ENCODE measurements around the gene GAPT. TPM values are rescaled to one million over a fixed set of nuclear protein-coding genes. Genes with fewer than 3 reads are reported as not detected.
"Not testable (repeated sequence)": the region's sequence is repeated elsewhere in the genome, so short reads cannot be mapped to it uniquely, and the experiment has no call there.

The GAPT gene
- total RNA-seq, 1 donor from 2014 or later, result not detected

DNA sequence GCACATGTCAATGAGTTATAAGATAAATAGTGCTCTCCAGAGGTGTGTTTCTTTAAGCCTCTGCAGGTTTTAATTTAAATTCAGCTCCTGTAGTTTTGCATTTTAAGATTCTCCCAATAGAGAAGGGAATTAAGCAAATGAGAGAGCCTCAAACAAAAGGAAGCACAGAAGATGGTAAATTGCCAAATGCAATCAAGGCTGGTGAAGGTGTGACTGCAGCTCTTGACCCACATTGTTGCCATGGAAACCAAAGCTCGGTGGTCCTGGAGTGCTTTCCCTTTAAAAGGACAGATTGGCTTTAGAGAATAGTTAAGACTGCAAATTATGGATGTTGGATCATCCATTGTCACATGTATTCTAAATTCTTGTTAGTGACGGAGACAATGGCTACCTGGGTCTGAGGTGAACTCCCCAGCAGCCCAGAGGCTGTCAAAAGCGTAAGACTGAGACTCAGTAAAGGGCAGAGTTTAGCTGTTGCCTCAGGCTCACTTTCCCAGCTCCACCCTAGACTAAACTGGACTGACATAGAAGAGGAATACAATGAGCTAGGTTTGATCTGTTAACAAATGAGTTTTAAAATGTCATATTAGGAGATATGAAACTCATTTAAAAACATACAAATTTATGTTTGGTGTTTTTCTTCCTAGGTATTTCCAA lies 12.3 kb downstream of the GAPT start:
- DNase-seq (ENCODE audit: low read depth in 2 of 2), result no peak

DNA sequence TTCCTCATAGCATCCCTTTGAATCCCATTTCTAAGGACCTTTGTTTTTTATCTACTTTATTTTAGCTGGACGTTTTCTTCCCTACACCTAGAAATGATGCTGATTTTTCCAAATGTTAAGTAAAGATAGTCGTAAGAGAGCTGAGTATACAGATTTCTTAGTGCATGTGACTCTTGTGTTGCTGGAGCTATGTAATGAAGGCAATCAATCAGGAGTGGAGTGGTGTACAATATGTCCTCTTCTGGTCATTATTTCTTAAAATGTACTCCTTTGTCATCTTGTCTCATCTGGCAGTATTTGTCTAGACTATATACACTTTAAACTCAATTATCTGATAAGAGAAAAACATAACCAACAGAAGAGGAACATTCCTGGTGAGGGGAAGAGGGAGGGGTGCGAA lies 13.5 kb downstream of the GAPT start:
- no peak for DNase-seq (ENCODE audit: low read depth in 2 of 2)

DNA sequence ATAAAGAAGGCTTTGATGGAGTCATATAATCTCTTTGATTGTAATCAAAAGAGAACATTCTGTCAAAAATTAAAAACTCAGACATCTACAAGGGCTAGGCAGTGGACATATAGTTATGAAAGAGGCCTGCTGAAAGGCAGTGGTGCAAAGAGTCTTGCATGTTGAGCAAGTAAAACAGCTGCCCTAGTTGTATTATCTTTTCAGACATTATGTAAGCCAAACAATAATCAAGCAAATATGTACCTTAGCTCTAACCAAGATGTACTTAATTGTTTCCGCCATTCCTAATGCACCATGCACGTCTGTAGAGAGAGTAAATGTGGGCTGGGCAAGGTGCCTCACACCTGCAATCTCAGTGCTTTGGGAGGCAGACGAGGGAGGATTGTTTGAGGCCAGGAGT lies 14.3 kb downstream of the GAPT start:
- DNase-seq (ENCODE audit: low read depth in 2 of 2), result no peak

DNA sequence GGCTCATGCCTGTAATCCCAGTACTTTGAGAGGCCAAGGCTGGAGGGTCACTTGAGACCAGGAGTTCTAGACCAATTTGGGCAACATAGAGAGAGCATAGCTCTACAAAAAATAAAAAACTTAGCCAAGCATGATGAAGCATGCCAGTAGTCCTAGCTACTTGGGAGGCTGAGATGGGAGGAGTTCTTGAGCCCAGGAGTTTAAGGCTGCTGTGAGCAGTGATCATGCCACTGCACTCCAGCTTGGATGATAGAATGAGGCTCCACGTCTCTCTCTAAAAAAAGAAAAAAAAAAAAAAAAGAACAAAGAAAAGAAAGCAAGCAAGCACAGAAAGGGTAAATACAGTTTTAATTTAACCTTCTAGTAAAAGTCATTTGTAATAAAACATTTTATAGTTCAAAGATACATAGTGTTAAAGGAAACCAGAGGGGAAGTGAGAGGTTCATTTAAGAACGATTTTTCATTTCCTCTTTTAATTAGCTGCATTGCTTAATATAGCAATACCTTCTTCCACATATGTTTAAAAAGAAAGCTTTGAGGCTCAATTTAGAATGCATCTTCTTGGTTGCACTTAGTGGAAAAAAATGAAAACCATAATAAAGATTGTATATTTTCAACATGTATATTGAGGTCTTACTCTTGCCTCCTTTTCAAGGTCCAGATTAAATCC lies 14.9 kb downstream of the GAPT start:
- no peak for DNase-seq (ENCODE audit: low read depth in 2 of 2)

DNA sequence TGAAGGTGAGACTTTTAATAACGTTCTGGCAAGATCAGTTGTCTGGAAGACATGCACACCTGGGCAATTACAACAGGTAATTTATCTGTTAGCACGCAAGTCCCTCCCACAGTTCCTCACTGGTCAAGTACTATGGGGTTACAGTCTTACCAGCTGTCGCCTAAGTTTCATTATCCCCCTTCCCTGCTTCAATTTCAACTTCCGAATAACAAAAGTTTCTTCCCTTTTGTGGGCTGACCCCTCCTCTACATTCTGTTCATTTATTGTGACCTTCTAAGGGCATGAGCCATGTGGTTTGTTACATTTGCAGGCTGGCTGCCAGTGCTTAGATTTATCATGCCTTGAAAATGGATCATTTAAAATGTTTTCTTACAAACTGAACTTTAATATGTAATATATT lies 16.5 kb downstream of the GAPT start:
- no peak for DNase-seq (ENCODE audit: low read depth in 2 of 2)

DNA sequence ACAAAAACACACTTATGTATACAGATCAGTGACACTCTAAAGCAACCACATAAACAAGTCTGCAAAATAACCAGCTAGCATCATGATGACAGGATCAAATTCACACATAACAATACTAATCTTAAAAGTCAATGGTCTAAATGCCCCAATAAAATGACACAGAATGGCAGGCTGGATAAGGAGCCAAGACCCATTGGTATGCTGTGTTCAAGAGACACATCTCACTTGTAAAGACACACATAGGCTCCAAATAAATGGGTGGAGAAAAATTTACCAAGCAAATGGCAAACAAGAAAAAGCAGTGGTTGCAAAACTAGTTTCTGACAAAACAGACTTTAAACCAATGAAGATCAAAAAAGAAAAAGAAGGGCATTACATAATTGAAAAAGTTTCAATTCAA lies 26.0 kb downstream of the GAPT start:
- peak in 1 of 2 donors; percentile 11 for DNase-seq (ENCODE audit: low read depth in 2 of 2)

DNA sequence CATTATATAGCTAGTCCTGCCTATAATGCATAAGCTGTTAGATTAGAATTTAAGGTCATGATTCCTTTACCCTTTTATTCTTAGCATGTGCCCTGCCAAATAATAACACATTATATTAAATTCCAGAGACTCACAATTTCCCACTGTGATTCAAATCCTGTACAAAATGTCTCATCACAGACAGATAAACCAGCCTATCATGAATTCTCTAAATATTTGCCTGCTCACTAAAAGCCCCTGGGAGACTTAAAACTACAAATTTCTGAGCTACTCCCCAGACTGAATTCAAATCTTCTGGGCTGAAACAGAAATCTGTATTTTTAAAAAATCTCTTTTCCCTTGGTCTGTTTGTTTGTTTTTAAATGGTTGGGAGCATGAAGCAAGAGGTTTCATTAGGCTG lies 32.7 kb downstream of the GAPT start:
- DNase-seq (ENCODE audit: low read depth in 2 of 2), result no peak

DNA sequence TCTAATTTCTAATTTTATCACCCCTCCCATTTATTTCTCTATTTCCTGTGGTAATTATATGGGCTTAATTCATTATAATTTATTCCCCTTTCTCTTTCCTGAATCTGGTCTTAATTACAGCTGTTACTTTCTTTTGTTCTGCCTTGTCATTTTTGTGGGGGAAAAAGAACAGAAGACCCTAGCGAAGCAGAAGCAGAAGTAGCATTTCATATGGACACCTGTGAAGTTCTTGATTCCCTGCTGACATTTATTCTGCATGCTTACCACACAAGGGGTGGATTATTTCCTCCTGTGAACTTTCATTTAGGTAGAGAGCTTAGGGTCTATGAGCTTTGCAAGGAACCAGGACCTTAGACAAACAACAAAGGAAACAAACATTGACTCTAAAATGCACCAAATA lies 33.3 kb downstream of the GAPT start:
- no peak for DNase-seq (ENCODE audit: low read depth in 2 of 2)

DNA sequence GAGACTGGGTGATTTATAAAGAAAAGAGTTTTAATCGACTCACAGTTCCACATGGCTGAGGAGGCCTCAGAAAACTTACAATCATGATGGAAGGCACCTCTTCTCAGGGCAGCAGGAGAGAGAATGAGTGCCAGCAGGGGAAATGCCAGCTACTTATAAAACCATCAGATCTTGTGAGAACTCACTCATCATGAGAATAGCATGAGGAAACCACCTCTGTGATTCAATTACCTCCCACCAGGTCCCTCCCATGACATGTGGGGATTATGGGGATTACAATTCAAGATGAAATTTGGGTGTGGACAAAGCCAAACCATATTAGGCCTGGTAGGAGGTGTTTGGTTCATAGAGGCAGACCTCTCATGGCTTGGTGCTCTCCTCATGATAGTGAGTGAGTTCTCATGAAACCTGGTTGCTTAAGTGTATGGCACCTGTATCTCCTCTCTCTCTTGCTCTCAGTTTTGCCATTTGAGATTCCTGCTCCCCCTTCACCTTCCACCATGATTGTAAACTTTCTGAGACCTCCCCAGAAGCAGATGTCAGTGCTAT lies 39.8 kb downstream of the GAPT start:
- no peak for DNase-seq (ENCODE audit: low read depth in 2 of 2)

DNA sequence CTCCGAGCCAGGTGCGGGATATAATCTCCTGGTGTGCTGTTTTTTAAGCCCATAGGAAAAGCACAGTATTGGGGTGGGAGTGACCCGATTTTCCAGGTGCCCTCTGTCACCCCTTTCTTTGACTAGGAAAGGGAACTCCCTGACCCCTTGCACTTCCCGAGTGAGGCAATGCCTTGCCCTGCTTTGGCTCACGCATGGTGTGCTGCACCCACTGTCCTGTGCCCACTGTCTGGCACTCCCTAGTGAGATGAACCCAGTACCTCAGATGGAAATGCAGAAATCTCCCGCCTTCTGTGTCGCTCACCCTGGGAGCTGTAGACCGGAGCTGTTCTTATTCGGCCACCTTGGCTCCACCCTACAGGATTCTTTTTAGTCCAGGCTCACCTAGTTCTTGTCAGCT lies 50.7 kb downstream of the GAPT start:
- not testable (repeated sequence) for DNase-seq (ENCODE audit: low read depth in 2 of 2)

DNA sequence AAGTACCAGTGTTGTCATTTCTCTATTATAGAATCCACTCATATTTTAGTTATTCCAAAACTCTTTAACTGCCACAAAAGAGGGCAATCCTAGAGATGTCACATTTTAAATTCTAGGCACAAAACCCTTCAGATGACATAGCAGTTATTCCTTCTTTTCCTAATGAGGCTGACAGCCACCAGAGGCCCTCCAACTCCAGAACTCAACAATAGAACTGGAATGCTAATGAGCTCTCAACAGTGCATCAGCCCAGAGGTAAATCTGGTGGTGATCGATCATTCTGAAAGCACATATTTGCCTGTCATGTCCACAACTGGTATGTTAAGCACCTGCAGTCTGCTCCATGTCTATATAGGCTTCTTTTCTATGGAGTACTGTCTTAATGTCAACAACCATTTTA lies 51.5 kb downstream of the GAPT start:
- peak in 1 of 2 donors; percentile 5 for DNase-seq (ENCODE audit: low read depth in 2 of 2)

DNA sequence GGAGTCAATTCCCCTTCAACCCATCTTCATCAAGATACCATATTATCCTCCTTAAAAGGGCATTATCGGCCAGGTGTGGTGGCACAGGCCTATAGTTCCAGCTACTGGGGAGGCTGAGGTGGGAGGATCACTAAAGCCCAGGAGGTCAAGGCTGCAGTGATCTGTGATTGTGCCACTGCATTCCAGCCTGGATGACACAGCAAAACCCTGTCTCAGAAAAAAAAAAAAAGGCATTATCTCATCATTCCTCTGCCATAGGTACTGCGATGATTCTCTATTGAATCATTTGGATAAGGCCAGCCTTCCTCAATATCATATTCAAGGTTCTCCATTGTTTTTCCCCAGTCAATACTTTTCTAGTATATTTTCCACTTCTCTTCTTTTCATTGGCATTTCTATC lies 52.5 kb downstream of the GAPT start:
- no peak for DNase-seq (ENCODE audit: low read depth in 2 of 2)

DNA sequence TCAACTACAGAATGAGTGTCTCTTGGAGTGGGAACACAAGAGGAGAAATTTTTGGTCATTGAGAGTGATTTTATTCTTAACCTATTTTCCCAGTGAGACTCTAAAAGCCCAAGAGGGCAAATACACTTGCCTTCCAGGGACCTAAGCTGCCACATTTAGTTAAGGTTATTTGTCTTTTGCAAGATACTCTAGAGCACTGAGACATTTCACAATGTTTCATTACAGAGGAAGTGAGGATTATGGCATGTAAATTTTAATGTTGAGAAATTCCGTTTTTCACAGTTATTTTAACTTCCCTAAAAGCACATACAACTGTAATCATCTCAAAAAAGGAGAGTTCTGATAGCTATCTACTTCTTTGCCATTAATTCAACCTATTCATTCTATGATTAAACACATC lies 53.0 kb downstream of the GAPT start:
- DNase-seq (ENCODE audit: low read depth in 2 of 2), result no peak

DNA sequence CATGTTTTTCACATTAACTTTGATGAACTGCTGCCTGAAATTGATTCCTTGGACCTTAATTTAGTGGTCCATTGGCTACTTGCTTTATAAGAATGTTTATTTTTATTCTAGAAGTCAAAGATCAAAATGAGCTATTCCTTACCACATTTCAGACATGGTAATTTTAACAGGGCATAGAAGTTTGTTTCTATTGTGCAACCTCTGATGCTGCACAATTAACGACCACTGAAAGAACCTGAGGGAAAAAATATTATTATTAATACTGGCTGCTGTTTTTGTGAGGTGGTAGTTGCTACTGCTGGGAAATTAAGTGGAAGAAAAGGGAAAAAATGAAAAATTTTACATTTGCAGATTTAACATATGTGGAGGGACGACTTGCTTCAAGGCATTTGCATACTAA lies 53.7 kb downstream of the GAPT start:
- DNase-seq (ENCODE audit: low read depth in 2 of 2), result no peak

DNA sequence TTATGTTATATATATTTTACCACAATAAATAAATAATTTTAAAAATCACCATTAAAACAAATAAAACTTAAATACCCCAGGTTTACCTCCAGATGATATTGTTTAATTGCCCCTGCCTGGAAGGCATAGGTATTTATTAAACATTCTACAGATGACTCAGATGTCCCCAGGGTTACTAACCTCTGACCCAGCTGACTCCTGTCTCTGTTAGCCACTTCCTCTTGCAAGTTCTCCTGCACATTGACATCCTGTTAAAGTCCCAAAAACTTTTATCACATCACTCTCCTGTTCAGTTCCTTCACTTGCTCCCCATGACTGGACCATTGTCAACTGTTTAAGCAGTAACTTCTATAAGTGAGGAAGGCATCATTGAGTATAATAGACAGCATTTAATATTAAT lies 54.7 kb downstream of the GAPT start:
- peak in 1 of 2 donors; percentile 20 for DNase-seq (ENCODE audit: low read depth in 2 of 2)

Other genes with a start within 250 kb of the GAPT start
- gene PLK2, start 31.3 kb upstream of the GAPT start, total RNA-seq, result 546 and 594 TPM in 2 replicates
- under 0.01 and 0.22 TPM in 2 replicates for gene RAB3C, start 91.6 kb downstream of the GAPT start, total RNA-seq